Small intestine (tissue), 7 donors: ENCODE measurements around the gene CEP72. TPM values are rescaled to one million over a fixed set of nuclear protein-coding genes. Genes with fewer than 3 reads are reported as not detected.

Source experiments
- DNase-seq, 2 donors: peaks; one replicate each; pipeline versions ENCODE4 v3.0.0 to v3.0.0-alpha.2; 2013
- FAIRE-seq: peaks from 2 replicates; lab custom pipeline; 2012; peaks lifted over from hg19 to GRCh38; lab: Jason Lieb, UNC
- H3K27ac ChIP-seq, 3 donors: one replicate each; pipeline ENCODE4 v1.5.1; 2013; ENCODE audit warnings: low read length in 2 of 3, mild to moderate bottlenecking in 2 of 3, control low read depth in 1 of 3, inconsistent platforms in 1 of 3, low read depth in 1 of 3, moderate library complexity in 1 of 3
- H3K27me3 ChIP-seq, 3 donors: one replicate each; pipeline ENCODE4 v1.6.1; 2013; ENCODE audit warnings: low read length in 3 of 3, inconsistent platforms in 1 of 3; ENCODE audit not compliant: control insufficient read depth in 3 of 3, insufficient read depth in 3 of 3
- H3K36me3 ChIP-seq, 3 donors: one replicate each; pipeline ENCODE4 v1.6.1; 2013; ENCODE audit warnings: low read length in 3 of 3, inconsistent platforms in 1 of 3, low read depth in 1 of 3, mild to moderate bottlenecking in 1 of 3, moderate library complexity in 1 of 3; ENCODE audit not compliant: control insufficient read depth in 3 of 3, insufficient read depth in 2 of 3
- H3K4me1 ChIP-seq, 3 donors: one replicate each; pipeline ENCODE4 v1.6.1; 2013; ENCODE audit warnings: low read length in 2 of 3, inconsistent platforms in 1 of 3, low read depth in 1 of 3, mild to moderate bottlenecking in 1 of 3, moderate library complexity in 1 of 3; ENCODE audit not compliant: control insufficient read depth in 3 of 3, insufficient read depth in 2 of 3
- H3K4me3 ChIP-seq, 3 donors: one replicate each; pipeline ENCODE4 v1.5.1; 2013; ENCODE audit warnings: low read length in 3 of 3, control low read depth in 1 of 3, inconsistent platforms in 1 of 3, low read depth in 1 of 3, mild to moderate bottlenecking in 1 of 3, moderate library complexity in 1 of 3
- H3K9me3 ChIP-seq, 2 donors: one replicate each; pipeline ENCODE4 v1.6.1; 2013; ENCODE audit warnings: low read depth in 1 of 2, low read length in 1 of 2; ENCODE audit not compliant: control insufficient read depth in 2 of 2, insufficient read depth in 1 of 2
- WGBS, 3 donors: extraction: QIAGEN DNeasy Blood & Tissue Kit; methylation state at CpG; one replicate each; pipeline ENCODE4 v1.1.7; 2013; 5-methylcytosine and 5-hydroxymethylcytosine counted together
- polyA plus RNA-seq, 4 donors: library from polyadenylated mRNA; stranded (reverse) in 3 of 4; unstranded in 1 of 4; fragments of 200-250 nt in 3 of 4; fragments of 120-200 nt in 1 of 4; gene quantifications; one replicate each; pipeline versions ENCODE4 v1.2.1 to v1.2.3, GENCODE V29; 2013
- donor health status: healthy with polysubstance abuse.
- donor health status: control.
- donor health status: control.
- donor health status: Bipolar disorder and iron deficiency.
- donor health status: healthy.

The CEP72 gene
- polyA plus RNA-seq, 4 donors = 0.54 to 9.6 (median 4.9) TPM

DNA sequence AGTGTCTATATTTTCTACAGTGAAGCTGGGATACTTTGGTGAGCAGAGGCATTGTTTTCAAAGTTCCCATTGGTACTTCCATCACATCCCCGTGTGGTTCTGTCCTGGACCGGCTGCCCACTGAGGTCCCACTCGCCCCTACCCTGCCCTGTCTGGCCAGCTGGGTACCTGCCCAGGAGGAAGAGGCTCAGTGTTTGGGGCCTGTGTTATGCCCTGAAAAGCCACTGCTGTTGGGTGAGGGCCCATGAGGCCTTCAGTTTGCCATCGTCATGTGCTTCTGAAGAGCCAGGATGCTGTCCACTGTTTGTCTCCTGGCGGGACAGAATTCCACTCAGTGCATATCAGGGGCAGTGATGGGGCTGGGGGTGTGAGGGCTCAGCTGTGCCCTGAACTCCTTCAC lies 2.6 kb upstream of the CEP72 start:
- no peak overlapping the region for H3K4me3 ChIP-seq
- H3K9me3 ChIP-seq = peaks cover 0 to 10% of the 10 kb centered on the region in 2 donors
- DNase-seq = no peak
- no peaks in the 10 kb centered on the region for H3K27me3 ChIP-seq
- FAIRE-seq = no peak
- 81 to 96% (median 90%) methylated on average over 5 of the region's 5 CpGs for WGBS, 3 donors
- no peak overlapping the region for H3K27ac ChIP-seq
- peaks cover 0 to 11% (median 0%) of the 10 kb centered on the region in 3 donors for H3K36me3 ChIP-seq
- H3K4me1 ChIP-seq = peaks cover 0 to 23% (median 0%) of the 10 kb centered on the region in 3 donors

DNA sequence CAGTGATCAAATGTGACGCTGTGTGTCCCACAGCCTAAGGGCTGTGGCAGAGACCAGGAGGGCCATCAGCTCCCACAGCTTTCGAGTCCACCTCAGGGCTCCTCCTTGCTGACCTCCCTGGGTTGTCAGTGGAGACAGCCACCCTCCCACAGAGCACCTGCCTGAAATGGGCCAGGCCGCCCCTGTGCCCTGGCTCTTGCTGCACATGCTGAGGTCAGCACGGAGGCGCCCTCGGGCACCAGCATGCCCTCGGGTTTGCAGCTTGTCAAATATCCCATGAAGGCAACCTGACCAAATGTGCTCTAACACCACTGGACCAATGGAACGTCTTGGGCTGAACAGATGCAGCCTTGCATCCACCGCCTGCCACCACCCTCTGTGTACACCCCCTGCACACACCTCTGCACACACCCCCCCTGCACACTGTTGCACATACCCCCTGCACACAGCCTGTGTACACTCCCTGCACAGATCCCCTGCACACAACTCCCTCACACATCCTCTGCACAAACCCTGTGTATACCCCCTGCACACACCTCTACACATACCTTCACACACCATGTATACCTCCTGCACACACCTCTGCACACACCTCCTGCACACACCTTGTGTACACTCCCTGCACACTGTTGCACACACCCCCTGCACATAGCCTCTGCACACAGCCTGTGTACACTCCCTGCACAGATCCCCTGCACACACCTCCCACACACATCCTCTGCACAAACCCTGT lies 2.0 kb upstream of the CEP72 start:
- Histone ChIP-seq H3K9me3 (peaks cover 0 to 10% of the 10 kb centered on the region in 2 donors), H3K4me1 (peaks cover 0 to 23% (median 0%) of the 10 kb centered on the region in 3 donors), H3K27ac (no peak overlapping the region), H3K27me3 (no peaks in the 10 kb centered on the region), H3K36me3 (peaks cover 0 to 11% (median 0%) of the 10 kb centered on the region in 3 donors), H3K4me3 (peak overlapping the region in 1 of 3 donors; percentile 92)
- WGBS, 3 donors = 86 to 91% (median 91%) methylated on average over 9 of the region's 9 CpGs
- no peak for FAIRE-seq
- DNase-seq = no peak

DNA sequence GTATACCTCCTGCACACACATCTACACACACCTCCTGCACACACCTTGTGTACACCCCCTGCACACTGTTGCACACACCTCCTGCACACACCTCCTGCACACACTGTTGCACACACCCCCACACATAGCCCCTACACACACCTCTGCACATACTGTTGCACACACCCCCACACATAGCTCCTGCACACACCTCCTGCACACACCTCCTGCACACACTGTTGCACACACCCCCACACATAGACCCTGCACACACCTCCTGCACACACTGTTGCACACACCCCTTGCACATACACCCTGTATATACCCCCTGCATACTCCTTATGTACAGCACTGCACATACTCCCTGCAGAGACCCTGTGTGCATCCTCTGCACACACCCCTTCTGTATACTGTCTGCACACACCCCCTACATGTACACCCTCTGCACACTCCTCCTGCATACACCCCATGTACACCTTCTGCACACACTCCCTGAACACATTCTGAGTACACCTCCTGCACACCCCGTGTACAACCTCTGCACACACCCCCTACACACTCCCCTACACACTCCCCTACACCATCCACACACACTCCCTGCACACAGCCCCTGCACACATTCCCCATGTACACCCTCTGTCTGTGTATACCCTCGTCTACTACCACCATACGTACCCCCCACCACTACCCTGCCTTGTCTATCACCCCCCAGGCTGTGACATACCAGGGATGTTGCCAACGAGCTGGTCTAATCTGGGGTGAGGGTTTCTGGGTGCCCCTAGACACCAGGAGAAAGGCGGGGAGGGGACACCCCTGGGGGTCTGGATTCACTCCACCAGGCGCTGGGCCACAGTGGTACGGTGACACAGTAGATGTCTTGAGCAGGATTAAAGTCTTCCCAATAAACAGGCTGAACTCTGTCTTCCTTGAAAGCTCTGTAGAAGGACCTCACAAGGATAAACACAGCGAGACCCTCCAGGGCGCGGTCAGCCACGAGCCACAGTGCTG lies 1.1 kb upstream of the CEP72 start:
- WGBS, 3 donors = 25 to 34% (median 31%) methylated on average over 11 of the region's 11 CpGs
- Histone ChIP-seq H3K4me3 (peak overlapping the region; percentile 72 to 92 (median 84)), H3K4me1 (peaks cover 0 to 23% (median 0%) of the 10 kb centered on the region in 3 donors), H3K27me3 (no peaks in the 10 kb centered on the region), H3K36me3 (peaks cover 0 to 11% (median 0%) of the 10 kb centered on the region in 3 donors), H3K27ac (peak overlapping the region in 1 of 3 donors; percentile 79), H3K9me3 (peaks cover 0 to 10% of the 10 kb centered on the region in 2 donors)
- FAIRE-seq (no peak), DNase-seq (no peak)

DNA sequence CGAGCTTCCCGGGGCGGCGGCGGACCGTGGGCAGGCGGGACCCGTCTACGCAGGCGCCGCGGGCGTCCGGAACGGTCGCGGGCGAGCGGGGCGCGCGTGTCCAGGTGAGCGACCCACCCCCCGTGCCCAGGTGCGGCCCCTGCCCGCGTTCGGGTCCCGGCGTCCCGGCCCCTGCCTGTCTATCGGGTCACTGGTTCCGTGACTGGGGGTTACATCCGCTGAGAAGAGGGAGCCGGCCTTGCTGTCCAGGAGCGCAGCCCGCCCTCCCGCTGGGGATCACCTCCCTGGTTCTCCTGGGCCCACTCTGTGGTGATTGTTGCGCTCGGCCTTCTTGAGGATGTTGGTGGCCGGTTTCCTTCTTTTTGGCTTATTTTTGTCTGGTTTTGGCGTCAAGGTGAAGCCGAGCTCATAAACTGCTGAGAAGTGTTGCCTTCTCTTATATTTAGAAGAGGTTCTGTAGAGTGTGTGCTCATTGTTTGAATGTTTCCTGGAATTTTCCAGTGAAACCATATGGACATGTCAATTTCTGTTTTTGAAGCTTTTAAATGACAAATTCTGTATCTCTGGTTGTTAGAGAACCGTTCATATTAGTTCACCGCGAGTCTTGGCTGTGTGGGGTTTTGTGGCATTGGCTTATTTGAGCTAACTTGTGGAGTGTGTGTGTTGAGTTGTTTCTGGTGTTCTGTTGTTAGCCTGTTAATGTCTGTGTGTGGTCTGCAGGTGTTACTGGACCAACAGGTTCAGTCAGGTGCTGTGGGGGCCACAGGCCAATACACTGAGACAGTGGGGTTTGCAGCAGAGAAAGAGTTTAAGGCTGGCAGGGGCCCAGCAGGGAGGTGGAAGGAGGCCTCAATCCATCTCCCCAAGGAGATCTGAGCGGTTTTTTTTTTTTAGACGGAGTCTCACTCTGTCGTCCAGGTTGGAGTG lies 621 bp downstream of the CEP72 start:
- FAIRE-seq (no peak), DNase-seq (peak in 1 of 2 donors; percentile 60)
- Histone ChIP-seq H3K27ac (peak overlapping the region in 2 of 3 donors; percentile 3 to 73), H3K9me3 (peaks cover 0 to 10% of the 10 kb centered on the region in 2 donors), H3K27me3 (no peaks in the 10 kb centered on the region), H3K36me3 (peaks cover 0 to 23% (median 0%) of the 10 kb centered on the region in 3 donors), H3K4me1 (peaks cover 0 to 15% (median 0%) of the 10 kb centered on the region in 3 donors), H3K4me3 (peak overlapping the region; percentile 72 to 92 (median 84))
- 12 to 41% (median 14%) methylated on average over 16 to 49 of the region's 49 CpGs for WGBS, 3 donors

DNA sequence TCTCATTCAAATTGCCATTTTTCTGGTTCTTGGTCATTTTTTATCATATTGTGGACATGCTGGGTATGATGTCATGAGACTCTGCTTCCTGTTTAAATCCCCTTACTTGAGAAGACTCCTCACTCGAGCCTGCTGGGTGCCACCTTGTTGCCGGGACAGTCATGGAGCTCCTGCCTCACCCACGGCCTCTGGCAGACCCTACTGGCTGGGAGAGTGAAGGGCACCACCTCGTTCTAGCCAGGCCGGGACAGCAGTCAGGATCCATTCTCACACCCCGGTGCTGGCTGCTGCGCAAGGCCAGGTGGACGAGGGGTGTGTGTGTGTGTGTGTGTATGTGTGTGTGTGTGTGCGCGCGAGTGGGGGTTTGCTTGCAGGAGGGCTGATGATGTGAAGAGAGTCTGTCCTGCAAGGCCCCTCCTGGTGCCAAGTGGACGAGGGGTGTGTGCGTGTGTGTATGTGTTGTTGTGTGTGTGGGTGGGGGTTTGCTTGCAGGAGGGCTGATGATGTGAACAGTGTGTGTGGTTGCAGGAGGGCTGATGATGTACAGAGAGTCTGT lies 4.4 kb downstream of the CEP72 start:
- Histone ChIP-seq H3K4me3 (no peak overlapping the region), H3K4me1 (peaks cover 0 to 6% (median 0%) of the 10 kb centered on the region in 3 donors), H3K27me3 (no peaks in the 10 kb centered on the region), H3K9me3 (peaks cover 0 to 10% of the 10 kb centered on the region in 2 donors), H3K27ac (no peak overlapping the region), H3K36me3 (peaks cover 0 to 46% (median 6%) of the 10 kb centered on the region in 3 donors)
- WGBS, 3 donors = 72 to 76% (median 72%) methylated on average over 13 of the region's 13 CpGs
- peak; percentile 22 to 41 for DNase-seq
- no peak for FAIRE-seq

DNA sequence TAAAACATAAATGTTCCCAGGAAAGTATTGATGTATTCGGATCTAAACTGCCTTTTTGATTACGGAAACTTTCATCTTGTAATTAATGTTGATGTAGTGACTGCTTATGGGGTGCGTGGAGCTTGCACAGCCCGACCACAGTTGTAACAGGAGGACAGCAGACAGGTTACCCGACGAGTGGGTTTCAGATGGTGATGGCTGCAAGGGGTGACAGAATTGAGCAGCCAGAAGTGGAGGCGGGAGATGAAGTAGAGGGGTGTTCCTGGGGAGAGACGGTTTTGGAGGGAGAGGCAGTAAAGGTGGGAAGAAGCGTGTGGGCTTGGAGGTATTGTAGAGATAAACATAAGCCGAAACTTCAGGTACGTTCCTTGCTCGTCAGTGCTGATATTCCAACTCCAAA lies 5.8 kb downstream of the CEP72 start:
- Histone ChIP-seq H3K4me3 (no peak overlapping the region), H3K27ac (no peak overlapping the region), H3K36me3 (peaks cover 0 to 57% (median 8%) of the 10 kb centered on the region in 3 donors), H3K4me1 (peaks cover 0 to 3% (median 0%) of the 10 kb centered on the region in 3 donors), H3K9me3 (peaks cover 0 to 9% of the 10 kb centered on the region in 2 donors), H3K27me3 (no peaks in the 10 kb centered on the region)
- no peak for DNase-seq
- WGBS, 3 donors = 96 to 97% (median 96%) methylated on average over 12 of the region's 12 CpGs
- FAIRE-seq = no peak

DNA sequence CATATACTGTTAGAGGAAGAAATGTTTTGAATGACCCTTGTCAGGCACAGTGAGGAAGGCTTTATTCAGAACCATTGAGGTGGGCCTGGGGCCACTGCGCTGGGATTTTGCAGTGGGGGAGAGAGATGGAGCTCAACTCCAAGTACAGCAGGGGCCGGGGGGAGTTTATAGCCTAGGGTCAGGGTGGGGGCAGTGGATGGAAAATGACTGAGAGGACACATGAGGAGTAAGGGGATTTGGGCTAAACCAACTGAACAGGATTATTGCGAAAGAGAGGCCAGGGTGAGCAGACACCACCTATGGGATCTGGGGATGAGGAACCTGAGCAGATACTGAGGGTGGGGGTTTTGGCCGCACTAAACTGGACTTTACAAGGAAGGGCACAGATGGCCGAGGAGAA lies 6.3 kb downstream of the CEP72 start:
- Histone ChIP-seq H3K4me3 (no peak overlapping the region), H3K9me3 (peaks cover 0 to 3% of the 10 kb centered on the region in 2 donors), H3K4me1 (no peaks in the 10 kb centered on the region), H3K36me3 (peaks cover 0 to 62% (median 8%) of the 10 kb centered on the region in 3 donors), H3K27ac (no peak overlapping the region), H3K27me3 (no peaks in the 10 kb centered on the region)
- WGBS, 3 donors = 96 to 99% (median 97%) methylated on average over 5 of the region's 5 CpGs
- no peak for FAIRE-seq
- DNase-seq = no peak
